ENCODE data around the gene AMDHD2. TPM values are rescaled to one million over a fixed set of nuclear protein-coding genes. Genes with fewer than 3 reads are reported as not detected.

The AMDHD2 gene
- total RNA-seq, 8 experiments from 2014 or later, result 5.6 to 41.7 (median 14.4) TPM

DNA sequence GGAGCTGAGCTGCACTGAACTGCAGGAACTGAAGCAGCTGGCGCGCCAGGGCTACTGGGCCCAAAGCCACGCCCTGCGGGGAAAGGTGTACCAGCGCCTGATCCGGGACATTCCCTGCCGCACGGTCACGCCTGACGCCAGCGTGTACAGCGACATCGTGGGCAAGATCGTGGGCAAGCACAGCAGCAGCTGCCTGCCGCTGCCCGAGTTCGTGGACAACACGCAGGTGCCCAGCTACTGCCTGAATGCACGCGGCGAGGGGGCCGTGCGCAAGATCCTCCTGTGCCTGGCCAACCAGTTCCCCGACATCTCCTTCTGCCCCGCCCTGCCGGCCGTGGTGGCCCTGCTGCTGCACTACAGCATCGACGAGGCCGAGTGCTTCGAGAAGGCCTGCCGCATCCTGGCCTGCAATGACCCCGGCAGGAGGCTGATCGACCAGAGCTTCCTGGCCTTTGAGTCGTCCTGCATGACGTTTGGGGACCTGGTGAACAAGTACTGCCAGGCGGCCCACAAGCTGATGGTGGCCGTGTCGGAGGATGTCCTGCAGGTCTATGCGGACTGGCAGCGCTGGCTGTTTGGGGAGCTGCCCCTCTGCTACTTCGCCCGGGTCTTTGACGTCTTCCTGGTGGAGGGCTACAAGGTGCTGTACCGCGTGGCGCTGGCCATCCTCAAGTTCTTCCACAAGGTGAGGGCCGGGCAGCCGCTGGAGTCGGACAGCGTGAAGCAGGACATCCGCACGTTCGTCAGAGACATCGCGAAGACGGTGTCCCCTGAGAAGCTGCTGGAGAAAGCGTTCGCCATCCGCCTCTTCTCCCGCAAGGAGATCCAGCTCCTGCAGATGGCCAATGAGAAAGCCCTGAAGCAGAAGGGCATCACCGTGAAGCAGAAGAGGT is 23.7 kb upstream of the AMDHD2 start:
- in situ Hi-C loops (cut with MboI; ENCODE audit: low pct_unique_long_range_greater_than_20kb in 2 of 9, low sequenced_read_pairs in 9 of 9, unreplicated experiment in 9 of 9), result loop anchor here in 1 of 9 experiments (25.0 kb wide), 1 partner anchor 159 kb away; the partner anchor contains the start of gene ABCA3

DNA sequence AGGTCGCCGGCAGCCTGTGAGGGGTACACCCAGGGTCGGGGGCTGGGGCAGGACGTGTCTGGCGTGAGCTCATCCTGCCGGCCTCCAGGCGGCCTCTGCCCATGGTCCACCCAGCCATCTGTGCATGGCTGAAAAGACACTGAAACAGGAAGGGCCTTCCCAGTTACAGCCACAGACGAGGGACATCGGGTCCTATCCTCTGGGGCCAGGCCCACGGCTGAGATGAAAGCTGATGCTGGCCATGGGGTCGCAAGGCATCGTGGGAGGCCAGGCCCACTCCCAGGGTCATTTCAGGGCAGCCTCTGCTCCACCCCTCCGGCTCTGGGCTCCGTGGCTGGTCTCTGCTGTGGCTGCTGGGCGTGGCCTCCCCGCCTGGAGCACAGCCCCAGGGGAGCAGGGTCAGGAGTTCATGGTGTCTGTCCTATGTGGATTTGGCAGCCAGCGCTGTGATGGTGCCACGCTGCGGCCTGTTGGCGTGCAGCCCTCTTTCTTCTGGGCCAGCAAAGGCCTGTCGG is 23.0 kb upstream of the AMDHD2 start:
- peaks cover 23 to 24% of the 10 kb centered on the region in 2 donors for H3K4me1 ChIP-seq (replicated peaks in 1 of 2)
- in situ Hi-C loops (cut with MboI; ENCODE audit: low pct_unique_long_range_greater_than_20kb in 2 of 9, low sequenced_read_pairs in 9 of 9, unreplicated experiment in 9 of 9), result loop anchor here in 1 of 9 experiments (25.0 kb wide), 1 partner anchor 160 kb away; the partner anchor contains the start of gene ABCA3
- no peak overlapping the region for H3K4me3 ChIP-seq
- ATAC-seq (replicated peaks in 6 of 8), result peak in 6 of 8 experiments; percentile 4 to 75 (median 44)
- H3K27ac ChIP-seq, result peak overlapping the region; percentile 61 to 85
- 0 to 78% (median 44%) methylated on average over 1 to 13 of the region's 21 CpGs; no CpG with 5 or more reads in 5 of the 10 experiments for WGBS, 10 experiments

More for the DNA sequence above, 23.7 kb upstream of the AMDHD2 start:
- H3K27ac ChIP-seq, result peak overlapping the region; percentile 61 to 85
- H3K4me3 ChIP-seq, result no peak overlapping the region
- H3K4me1 ChIP-seq (replicated peaks in 1 of 2), result peaks cover 16 to 18% of the 10 kb centered on the region in 2 donors
- no peak for ATAC-seq (replicated peaks in 6 of 8)
- 89 to 100% (median 96%) methylated on average over 1 to 28 of the region's 62 CpGs; no CpG with 5 or more reads in 4 of the 10 experiments for WGBS, 10 experiments

DNA sequence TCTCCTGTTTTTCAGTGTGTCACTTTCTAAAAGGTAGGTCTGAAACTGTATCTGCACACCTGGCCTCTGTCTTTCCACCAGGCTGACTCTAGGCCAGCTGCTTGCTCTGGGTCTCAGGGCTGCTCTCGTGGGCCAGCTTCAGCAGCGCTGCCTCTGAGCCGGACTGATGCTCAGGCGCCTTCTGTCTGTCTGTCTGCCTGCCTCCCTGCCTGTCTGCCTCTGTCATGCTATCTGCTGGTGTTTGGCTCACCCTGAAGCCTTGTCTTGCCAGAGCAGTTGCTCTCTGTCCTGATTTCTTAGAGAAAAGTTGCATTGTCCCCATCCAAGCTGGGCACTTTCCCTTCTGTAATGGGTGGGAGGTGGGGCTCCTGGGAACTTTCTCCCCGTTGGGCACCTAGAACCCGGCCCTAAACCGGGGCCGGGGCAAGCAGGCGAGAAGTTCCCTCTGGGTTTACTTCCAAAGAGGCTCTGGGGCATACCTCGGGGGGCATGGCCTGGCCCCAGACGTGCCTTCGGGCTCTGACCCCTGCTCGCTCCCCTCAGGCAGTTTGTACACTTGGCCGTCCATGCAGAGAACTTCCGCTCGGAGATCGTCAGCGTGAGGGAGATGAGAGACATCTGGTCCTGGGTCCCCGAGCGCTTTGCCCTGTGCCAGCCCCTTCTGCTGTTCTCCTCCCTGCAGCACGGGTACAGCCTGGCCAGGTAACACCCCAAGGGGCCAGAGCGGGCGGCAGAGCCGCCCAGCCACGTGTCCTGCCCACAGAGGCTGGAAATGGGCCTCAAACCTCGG is 22.3 kb upstream of the AMDHD2 start:
- Histone ChIP-seq H3K4me1 (replicated peaks in 1 of 2) (peaks cover 24 to 29% of the 10 kb centered on the region in 2 donors), H3K4me3 (no peak overlapping the region), H3K27ac (peak overlapping the region; percentile 61 to 85)
- peak in 2 of 8 experiments; percentile 4 to 8 for ATAC-seq (replicated peaks in 6 of 8)
- WGBS, 10 experiments, result 54 to 100% (median 75%) methylated on average over 1 to 4 of the region's 26 CpGs; no CpG with 5 or more reads in 5 of the 10 experiments
- in situ Hi-C loops (cut with MboI; ENCODE audit: low pct_unique_long_range_greater_than_20kb in 2 of 9, low sequenced_read_pairs in 9 of 9, unreplicated experiment in 9 of 9), result loop anchor here in 1 of 9 experiments (25.0 kb wide), 1 partner anchor 161 kb away; the partner anchor contains the start of gene ABCA3

DNA sequence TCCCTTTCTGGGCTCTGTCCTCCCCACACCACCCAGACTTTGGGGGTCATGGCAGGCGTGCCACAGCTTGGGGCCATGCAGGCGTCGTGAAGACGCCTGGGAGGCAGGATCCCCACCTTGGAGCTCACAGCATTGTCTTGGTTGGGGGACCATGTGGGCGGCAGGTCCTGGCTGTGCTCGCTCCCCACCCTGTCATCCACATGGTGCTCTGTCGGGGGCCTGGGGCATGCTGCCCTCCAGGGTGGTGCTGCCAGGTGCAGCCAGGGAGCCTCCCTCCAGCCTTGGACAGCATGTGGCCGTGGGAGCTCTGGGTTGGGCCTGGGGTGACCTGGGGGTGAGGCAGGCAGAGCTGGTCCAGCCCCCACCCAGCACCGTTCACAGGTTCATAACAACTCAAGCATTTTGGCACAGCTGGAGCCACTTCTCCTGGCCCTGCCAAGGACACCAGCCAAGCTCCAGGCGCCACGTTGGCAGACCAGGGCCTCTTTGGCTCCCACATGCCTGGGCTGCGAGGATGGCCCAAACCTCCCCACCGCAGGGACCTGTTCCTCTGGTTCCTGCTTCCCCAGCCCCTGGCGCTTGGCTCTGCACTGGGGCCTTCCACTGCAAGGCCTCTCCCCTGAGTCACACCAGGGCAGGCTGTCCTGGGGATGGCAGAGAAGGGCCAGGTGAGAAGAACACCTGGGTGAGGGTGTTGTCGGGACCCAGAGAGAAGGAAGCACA is 21.5 kb upstream of the AMDHD2 start:
- H3K4me1 ChIP-seq (replicated peaks in 1 of 2), result peaks cover 24 to 30% of the 10 kb centered on the region in 2 donors
- in situ Hi-C loops (cut with MboI; ENCODE audit: low pct_unique_long_range_greater_than_20kb in 2 of 9, low sequenced_read_pairs in 9 of 9, unreplicated experiment in 9 of 9), result loop anchor here in 1 of 9 experiments (25.0 kb wide), 1 partner anchor 161 kb away; the partner anchor contains the start of gene ABCA3
- 60 to 100% (median 72%) methylated on average over 1 to 3 of the region's 15 CpGs; no CpG with 5 or more reads in 6 of the 10 experiments for WGBS, 10 experiments
- H3K27ac ChIP-seq, result no peak overlapping the region
- H3K4me3 ChIP-seq, result no peak overlapping the region
- no peak for ATAC-seq (replicated peaks in 6 of 8)

DNA sequence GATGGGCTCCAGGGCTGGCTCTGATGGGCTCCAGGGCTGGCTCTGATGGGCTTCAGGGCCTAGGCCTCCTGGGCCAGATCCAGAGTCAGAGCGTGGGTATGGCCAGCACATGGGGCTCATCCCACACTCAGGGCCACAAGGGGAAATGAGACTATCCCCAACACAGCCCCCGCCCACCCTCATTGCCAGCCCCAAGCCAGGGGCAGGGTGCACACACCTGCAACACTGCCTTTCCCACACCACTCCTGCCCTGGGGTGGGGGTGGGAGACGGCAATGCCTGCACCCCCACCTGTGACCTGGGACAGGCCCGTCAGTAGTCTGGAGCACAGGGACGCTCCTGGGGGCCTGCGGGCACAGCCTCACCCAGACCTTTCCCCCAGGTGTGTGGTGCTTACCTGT is 20.7 kb upstream of the AMDHD2 start:
- in situ Hi-C loops (cut with MboI; ENCODE audit: low pct_unique_long_range_greater_than_20kb in 2 of 9, low sequenced_read_pairs in 9 of 9, unreplicated experiment in 9 of 9), result loop anchor here in 1 of 9 experiments (25.0 kb wide), 1 partner anchor 162 kb away; the partner anchor contains the start of gene ABCA3
- H3K4me1 ChIP-seq (replicated peaks in 1 of 2), result peaks cover 24 to 30% of the 10 kb centered on the region in 2 donors
- WGBS, 10 experiments, result no CpG with 5 or more reads among the region's 6 CpGs
- no peak for ATAC-seq (replicated peaks in 6 of 8)
- no peak overlapping the region for H3K27ac ChIP-seq
- no peak overlapping the region for H3K4me3 ChIP-seq

DNA sequence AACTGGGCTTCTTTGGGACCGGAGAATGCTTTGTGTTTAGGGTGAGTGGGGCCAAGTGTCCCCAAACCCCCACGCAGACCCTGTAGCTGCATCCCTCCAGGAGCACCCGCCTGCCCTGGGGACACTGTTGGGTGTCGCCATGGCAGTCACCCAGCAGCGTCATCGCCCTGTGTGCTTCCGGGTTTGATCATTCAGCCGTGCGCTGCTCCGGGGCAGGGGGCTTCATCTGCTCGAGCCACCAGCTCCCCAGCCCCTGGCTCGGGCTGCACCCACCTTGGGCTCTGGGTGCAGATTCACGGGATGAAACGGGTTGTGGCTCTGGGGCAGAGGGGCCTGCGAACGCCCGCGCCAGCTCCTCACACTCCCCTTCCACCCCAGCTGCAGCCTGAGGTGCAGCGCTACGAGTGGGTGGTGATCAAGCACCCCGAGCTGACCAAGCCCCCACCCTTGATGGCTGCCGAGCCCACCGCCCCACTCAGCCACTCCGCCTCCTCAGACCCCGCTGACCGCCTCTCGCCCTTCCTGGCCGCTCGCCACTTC is 20.2 kb upstream of the AMDHD2 start:
- in situ Hi-C loops (cut with MboI; ENCODE audit: low pct_unique_long_range_greater_than_20kb in 2 of 9, low sequenced_read_pairs in 9 of 9, unreplicated experiment in 9 of 9), result loop anchor here in 1 of 9 experiments (25.0 kb wide), 1 partner anchor 163 kb away; the partner anchor contains the start of gene ABCA3
- no CpG with 5 or more reads among the region's 29 CpGs for WGBS, 10 experiments
- H3K27ac ChIP-seq, result no peak overlapping the region

DNA sequence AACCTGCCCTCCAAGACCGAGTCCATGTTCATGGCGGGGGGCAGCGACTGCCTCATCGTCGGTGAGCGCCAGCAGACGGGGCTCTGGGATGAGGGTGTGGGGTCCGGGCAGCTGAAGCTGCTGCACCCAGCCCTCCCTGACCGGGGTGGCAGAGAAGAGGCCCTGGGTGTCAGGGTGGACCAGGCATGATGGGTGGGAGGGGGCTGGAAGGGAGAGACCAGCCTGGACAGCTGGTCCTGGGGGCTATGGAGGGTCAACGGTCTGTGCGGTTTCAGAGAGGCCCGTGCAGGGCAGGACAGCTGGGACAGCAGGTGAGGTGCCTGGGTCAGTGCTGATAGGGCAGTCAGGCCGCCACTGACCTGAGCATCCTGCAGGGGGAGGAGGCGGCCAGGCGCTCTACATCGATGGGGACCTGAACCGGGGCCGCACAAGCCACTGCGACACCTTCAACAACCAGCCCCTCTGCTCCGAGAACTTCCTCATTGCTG is 19.7 kb upstream of the AMDHD2 start:
- H3K27ac ChIP-seq, result peak overlapping the region in 1 of 2 donors; percentile 69
- ATAC-seq (replicated peaks in 6 of 8), result no peak
- 100% methylated on average over 1 to 3 of the region's 20 CpGs; no CpG with 5 or more reads in 8 of the 10 experiments for WGBS, 10 experiments
- no peak overlapping the region for H3K4me3 ChIP-seq
- in situ Hi-C loops (cut with MboI; ENCODE audit: low pct_unique_long_range_greater_than_20kb in 2 of 9, low sequenced_read_pairs in 9 of 9, unreplicated experiment in 9 of 9), result no loop called here
- H3K4me1 ChIP-seq (replicated peaks in 1 of 2), result peaks cover 24 to 30% of the 10 kb centered on the region in 2 donors

More for the DNA sequence above, 20.2 kb upstream of the AMDHD2 start:
- H3K4me1 ChIP-seq (replicated peaks in 1 of 2), result peaks cover 24 to 30% of the 10 kb centered on the region in 2 donors
- ATAC-seq (replicated peaks in 6 of 8), result no peak
- no peak overlapping the region for H3K4me3 ChIP-seq

DNA sequence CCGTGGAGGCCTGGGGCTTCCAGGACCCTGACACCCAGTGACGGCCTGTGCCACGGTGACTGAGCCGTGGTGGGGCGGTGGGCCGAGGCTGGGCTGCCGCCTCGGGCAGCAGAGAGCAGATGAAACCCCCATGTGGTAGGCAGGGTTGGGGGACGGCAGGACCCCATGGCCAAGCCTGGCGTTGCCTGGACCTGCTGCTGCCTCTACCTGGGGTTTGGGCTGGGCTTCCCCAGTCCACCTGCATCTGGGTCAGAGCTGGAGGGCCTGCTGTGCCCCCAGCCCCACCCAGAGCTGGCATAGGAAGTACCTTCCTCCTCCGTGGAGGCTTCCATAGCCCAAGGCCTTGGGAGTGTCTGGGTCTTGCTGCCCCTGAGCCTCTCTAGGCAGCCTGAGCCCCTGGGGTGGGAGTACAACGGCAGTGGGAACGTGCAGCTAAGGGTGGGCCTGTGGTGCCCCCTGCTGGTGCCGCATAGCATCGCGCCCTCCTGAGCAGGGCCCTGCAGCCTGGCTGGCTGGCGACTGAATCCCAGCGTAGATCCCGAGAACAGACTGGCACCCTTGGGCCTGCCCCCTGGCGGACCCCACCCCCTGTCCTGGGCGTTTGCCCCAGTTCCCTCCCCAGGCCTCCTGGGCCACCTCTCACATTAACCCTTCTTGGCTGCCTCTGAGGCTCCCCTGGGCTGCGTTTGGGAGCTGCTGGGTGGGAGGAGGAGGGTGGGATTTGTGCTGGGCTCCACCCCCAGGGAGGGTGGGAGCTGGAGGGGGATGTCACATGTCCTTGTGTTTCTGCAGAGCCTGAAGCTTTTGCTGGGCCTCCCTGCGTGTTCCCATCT is 19.0 kb upstream of the AMDHD2 start:
- Histone ChIP-seq H3K4me1 (replicated peaks in 1 of 2) (peaks cover 24 to 30% of the 10 kb centered on the region in 2 donors), H3K27ac (peak overlapping the region; percentile 63 to 69), H3K4me3 (peak overlapping the region; percentile 23 to 38 (median 28))
- peak; percentile 74 to 98 (median 88) for ATAC-seq (replicated peaks in 6 of 8)
- in situ Hi-C loops (cut with MboI; ENCODE audit: low pct_unique_long_range_greater_than_20kb in 2 of 9, low sequenced_read_pairs in 9 of 9, unreplicated experiment in 9 of 9), result no loop called here
- WGBS, 10 experiments, result 0 to 33% methylated on average over 1 to 2 of the region's 23 CpGs; no CpG with 5 or more reads in 8 of the 10 experiments

DNA sequence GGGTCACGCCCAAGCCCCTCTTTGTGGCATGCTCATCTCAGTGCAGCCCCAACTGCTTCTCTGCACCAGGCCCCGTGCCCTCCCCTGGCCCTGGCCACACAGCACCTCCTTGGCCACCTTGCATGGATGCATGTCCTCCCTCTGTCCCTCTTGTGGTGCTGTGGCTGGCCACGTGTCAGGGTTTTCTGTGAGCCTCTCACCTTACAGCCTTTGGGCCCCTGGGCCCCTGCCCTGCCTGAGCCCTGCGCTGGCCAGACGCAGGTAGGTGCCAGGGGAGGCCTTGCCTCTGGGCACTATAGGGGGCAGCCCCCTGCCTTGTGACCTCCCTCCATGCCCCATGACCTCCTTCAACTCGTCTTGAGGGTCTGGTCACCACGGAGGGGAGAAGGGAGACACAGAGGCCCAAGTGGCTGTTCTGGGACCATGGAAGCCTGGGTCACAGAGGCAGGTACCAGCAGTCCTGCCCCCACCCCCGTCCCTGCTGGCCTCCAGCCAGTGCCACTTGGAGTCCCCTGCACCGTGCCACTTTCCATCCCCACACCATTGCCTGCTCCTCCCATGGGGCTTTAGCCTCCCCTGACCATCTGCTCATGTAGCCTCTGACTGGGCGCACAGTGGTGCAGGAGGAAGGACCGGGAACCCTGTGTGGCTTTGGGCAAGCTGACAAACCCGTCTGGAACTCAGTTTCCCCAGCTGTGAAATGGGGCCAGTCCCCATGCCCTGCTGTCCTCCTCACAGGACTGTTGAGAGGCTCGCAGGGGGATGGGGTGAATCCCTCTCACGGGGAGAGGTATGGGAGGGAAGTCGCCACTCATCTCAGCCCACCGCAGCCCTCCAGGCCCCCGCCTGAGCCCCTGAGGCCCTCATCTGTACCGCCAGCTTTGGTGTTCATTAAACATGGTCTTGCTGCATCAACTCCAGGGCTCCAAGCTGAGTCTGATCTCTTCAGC is 17.9 kb upstream of the AMDHD2 start:
- Histone ChIP-seq H3K27ac (peak overlapping the region; percentile 63 to 69), H3K4me3 (peak overlapping the region in 1 of 5 donors; percentile 33), H3K4me1 (replicated peaks in 1 of 2) (peaks cover 17 to 21% of the 10 kb centered on the region in 2 donors)
- in situ Hi-C loops (cut with MboI; ENCODE audit: low pct_unique_long_range_greater_than_20kb in 2 of 9, low sequenced_read_pairs in 9 of 9, unreplicated experiment in 9 of 9), result no loop called here
- ATAC-seq (replicated peaks in 6 of 8), result peak in 2 of 8 experiments; percentile 0
- WGBS, 10 experiments, result 60 to 100% (median 74%) methylated on average over 1 to 4 of the region's 18 CpGs; no CpG with 5 or more reads in 5 of the 10 experiments

DNA sequence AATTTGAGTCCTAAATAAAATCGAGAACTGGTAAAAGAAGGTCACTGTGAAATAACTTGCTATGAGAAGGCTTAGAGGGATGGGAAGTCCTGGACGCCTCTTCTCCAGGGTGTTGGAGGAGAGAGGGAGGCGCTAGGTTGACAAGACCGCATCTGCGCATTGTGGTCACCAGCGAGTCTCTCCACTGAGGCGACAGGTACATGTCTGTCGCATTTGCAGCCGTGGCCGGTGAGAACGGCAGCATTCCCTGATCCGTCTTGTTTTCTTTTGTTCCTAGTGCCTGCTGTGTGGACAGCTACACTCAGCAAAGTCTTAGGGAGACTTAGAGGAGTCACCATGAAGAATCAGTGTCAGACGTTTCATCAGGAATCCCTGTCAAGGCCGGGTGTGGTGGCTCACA is 14.5 kb upstream of the AMDHD2 start:
- in situ Hi-C loops (cut with MboI; ENCODE audit: low pct_unique_long_range_greater_than_20kb in 2 of 9, low sequenced_read_pairs in 9 of 9, unreplicated experiment in 9 of 9), result no loop called here
- 73 to 100% (median 82%) methylated on average over 1 to 14 of the region's 14 CpGs; no CpG with 5 or more reads in 1 of the 10 experiments for WGBS, 10 experiments
- H3K4me1 ChIP-seq (replicated peaks in 1 of 2), result peaks cover 10 to 15% of the 10 kb centered on the region in 2 donors
- no peak overlapping the region for H3K4me3 ChIP-seq
- H3K27ac ChIP-seq, result no peak overlapping the region
- ATAC-seq (replicated peaks in 6 of 8), result no peak

Measured in motor neuron (in vitro differentiated cells).